ENCODE results near the gene WNK2.
A peak's percentile ranks its signal among the peaks of the same experiment; 100 is the strongest.

Gene WNK2

GRCh38 chr9:93236541-93237206 lies 52.7 kb downstream of the WNK2 start:
- Histone ChIP-seq H3K9me2 (replicated peaks; ENCODE audit: control insufficient read depth, low read length) (no peaks in the 10 kb centered on the region), H3K4me2 (ENCODE audit: low read length) (no peak overlapping the region), H3K4me3 (ENCODE audit: low read length) (no peak overlapping the region), H3K27me3 (ENCODE audit: control insufficient read depth, low read length) (no peaks in the 10 kb centered on the region), H3K79me2 (ENCODE audit: control insufficient read depth, low read length) (no peaks in the 10 kb centered on the region), H4K20me1 (ENCODE audit: control insufficient read depth, insufficient read depth, low read depth, low read length) (no peaks in the 10 kb centered on the region), H3K36me3 (ENCODE audit: control insufficient read depth, low read length) (no peaks in the 10 kb centered on the region), H3K27ac (ENCODE audit: low read depth, low read length) (no peak overlapping the region), H3F3A (ENCODE audit: control insufficient read depth, insufficient read depth) (0 out of 2 replicates have a peak, but pooled peaks cover 2% of the 10 kb centered on the region), H3K9me3 (ENCODE audit: control insufficient read depth, insufficient read depth, low read length) (no peaks in the 10 kb centered on the region), H3K4me1 (ENCODE audit: control insufficient read depth, low read length) (peaks cover 14% of the 10 kb centered on the region)
- TF ChIP-seq EZH2phosphoT487 (IDR thresholded peaks at IDR 0.05; ENCODE audit: borderline replicate concordance, low read length): no peak
- TF ChIP-seq, protein P1, sequence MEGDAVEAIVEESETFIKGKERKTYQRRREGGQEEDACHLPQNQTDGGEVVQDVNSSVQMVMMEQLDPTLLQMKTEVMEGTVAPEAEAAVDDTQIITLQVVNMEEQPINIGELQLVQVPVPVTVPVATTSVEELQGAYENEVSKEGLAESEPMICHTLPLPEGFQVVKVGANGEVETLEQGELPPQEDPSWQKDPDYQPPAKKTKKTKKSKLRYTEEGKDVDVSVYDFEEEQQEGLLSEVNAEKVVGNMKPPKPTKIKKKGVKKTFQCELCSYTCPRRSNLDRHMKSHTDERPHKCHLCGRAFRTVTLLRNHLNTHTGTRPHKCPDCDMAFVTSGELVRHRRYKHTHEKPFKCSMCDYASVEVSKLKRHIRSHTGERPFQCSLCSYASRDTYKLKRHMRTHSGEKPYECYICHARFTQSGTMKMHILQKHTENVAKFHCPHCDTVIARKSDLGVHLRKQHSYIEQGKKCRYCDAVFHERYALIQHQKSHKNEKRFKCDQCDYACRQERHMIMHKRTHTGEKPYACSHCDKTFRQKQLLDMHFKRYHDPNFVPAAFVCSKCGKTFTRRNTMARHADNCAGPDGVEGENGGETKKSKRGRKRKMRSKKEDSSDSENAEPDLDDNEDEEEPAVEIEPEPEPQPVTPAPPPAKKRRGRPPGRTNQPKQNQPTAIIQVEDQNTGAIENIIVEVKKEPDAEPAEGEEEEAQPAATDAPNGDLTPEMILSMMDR (IDR thresholded peaks at IDR 0.05; ENCODE audit: low read depth, low read length, poor library complexity, severe bottlenecking): no peak

DNA sequence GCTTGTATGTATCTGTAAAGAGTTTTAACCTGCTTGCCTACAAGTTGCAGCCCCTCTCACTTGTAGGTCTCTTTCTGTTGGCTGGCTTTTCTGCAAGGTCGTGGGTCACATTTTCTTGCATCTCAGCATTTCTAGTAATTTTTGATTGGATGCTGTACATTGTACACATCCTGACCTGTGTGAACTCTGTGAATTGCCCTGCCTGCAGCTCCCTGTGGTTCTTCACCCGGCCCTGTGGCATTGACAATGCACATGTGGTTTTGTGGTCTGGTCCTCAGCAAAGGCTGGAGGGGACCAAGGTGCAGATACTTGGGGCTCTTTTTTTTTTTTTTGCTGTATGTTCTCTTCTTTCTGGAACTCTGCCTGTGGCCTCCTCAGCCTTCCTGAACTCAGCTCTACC lies 53.6 kb downstream of the WNK2 start:
- 0 out of 2 replicates have a peak, but pooled peaks cover 2% of the 10 kb centered on the region for H3F3A ChIP-seq (ENCODE audit: control insufficient read depth, insufficient read depth)
- no peaks in the 10 kb centered on the region for H3K79me2 ChIP-seq (ENCODE audit: control insufficient read depth, low read length)
- no peaks in the 10 kb centered on the region for H4K20me1 ChIP-seq (ENCODE audit: control insufficient read depth, insufficient read depth, low read depth, low read length)
- no peak overlapping the region for H3K4me3 ChIP-seq (ENCODE audit: low read length)
- no peak overlapping the region for H3K4me2 ChIP-seq (ENCODE audit: low read length)
- peaks cover 14% of the 10 kb centered on the region for H3K4me1 ChIP-seq (ENCODE audit: control insufficient read depth, low read length)
- no peaks in the 10 kb centered on the region for H3K36me3 ChIP-seq (ENCODE audit: control insufficient read depth, low read length)
- no peak for TF ChIP-seq EZH2phosphoT487 (IDR thresholded peaks at IDR 0.05; ENCODE audit: borderline replicate concordance, low read length)
- TF ChIP-seq, protein P1 (IDR thresholded peaks at IDR 0.05; ENCODE audit: low read depth, low read length, poor library complexity, severe bottlenecking): no peak
- H3K27ac ChIP-seq (ENCODE audit: low read depth, low read length): no peak overlapping the region
- no peaks in the 10 kb centered on the region for H3K9me3 ChIP-seq (ENCODE audit: control insufficient read depth, insufficient read depth, low read length)
- H3K27me3 ChIP-seq (ENCODE audit: control insufficient read depth, low read length): no peaks in the 10 kb centered on the region
- H3K9me2 ChIP-seq (replicated peaks; ENCODE audit: control insufficient read depth, low read length): no peaks in the 10 kb centered on the region

DNA sequence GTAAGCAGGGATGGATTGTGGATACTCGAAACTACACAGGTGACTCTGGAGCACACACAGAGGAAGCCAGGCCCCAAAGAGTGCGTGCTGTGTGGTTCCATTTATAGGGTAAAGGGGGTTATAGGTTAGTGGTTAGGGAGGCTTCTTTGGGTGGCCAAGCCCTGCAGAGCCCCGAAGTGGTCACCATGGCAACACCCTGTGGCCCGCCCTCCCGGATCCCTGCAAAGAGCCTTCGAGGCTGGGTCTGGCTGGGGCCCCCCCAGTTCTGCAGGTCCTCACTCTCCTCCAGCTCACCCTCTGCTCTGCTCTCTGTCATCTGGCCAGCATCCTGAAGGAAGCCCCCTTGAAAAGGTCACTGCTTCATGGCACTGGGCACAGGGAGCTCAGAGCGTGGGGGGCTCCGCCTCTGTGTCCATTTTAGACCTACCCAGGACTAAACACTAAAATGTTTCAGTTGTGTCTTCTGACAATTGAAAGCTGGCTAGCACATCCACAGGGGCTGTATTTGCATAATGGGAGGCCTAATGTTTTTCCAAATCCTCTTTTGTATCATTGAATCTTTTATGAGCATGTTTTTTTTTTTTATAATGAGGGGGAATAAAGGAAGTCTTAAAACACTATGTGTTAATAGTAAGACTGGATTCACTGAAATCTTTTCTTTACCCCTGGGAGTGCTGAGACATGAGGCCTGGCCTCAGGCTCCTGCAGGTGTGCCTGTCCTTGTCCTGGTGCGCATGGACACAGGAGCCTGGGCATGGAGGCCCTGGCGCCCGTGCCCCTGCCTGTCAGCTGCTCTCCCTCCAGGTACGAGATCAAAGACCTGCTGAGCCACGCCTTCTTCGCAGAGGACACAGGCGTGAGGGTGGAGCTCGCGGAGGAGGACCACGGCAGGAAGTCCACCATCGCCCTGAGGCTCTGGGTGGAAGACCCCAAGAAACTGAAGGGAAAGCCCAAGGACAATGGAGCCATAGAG lies 55.3 kb downstream of the WNK2 start:
- Histone ChIP-seq H3K4me1 (ENCODE audit: control insufficient read depth, low read length) (peaks cover 14% of the 10 kb centered on the region), H3K79me2 (ENCODE audit: control insufficient read depth, low read length) (no peaks in the 10 kb centered on the region), H3F3A (ENCODE audit: control insufficient read depth, insufficient read depth) (no peaks in the 10 kb centered on the region), H3K4me2 (ENCODE audit: low read length) (peak overlapping the region; percentile 35), H3K27me3 (ENCODE audit: control insufficient read depth, low read length) (no peaks in the 10 kb centered on the region), H3K27ac (ENCODE audit: low read depth, low read length) (no peak overlapping the region), H4K20me1 (ENCODE audit: control insufficient read depth, insufficient read depth, low read depth, low read length) (no peaks in the 10 kb centered on the region), H3K9me2 (replicated peaks; ENCODE audit: control insufficient read depth, low read length) (no peaks in the 10 kb centered on the region), H3K4me3 (ENCODE audit: low read length) (peak overlapping the region; percentile 35; the same call in 1 of the 2 replicates), H3K36me3 (ENCODE audit: control insufficient read depth, low read length) (no peaks in the 10 kb centered on the region), H3K9me3 (ENCODE audit: control insufficient read depth, insufficient read depth, low read length) (no peaks in the 10 kb centered on the region)
- TF ChIP-seq EZH2phosphoT487 (IDR thresholded peaks at IDR 0.05; ENCODE audit: borderline replicate concordance, low read length): no peak
- TF ChIP-seq, protein P1 (IDR thresholded peaks at IDR 0.05; ENCODE audit: low read depth, low read length, poor library complexity, severe bottlenecking): no peak

Measured in DOHH2 (cell line).